ACC112 (cell line): ENCODE results near the gene EOGT.
A peak's percentile ranks its signal among the peaks of the same experiment; 100 is the strongest.

Experiments used
- H2AFZ ChIP-seq: fragments of 200-600 bp; sonication (generic); one replicate; pipeline ENCODE4 v1.6.0; 2017; ENCODE audit warnings: antibody characterized with exemption, low read length; ENCODE audit not compliant: unreplicated experiment
- H3K27ac ChIP-seq: fragments of 200-600 bp; sonication (generic); 2 replicates; pipeline ENCODE4 v1.5.1; 2014; ENCODE audit warnings: low read depth, mild to moderate bottlenecking, antibody characterized with exemption, low read length, moderate library complexity
- H3K27me3 ChIP-seq: fragments of 200-600 bp; sonication (generic); 2 replicates; pipeline ENCODE4 v1.6.1; 2014; ENCODE audit warnings: mild to moderate bottlenecking, antibody characterized with exemption, low read length, moderate library complexity, mixed read lengths; ENCODE audit not compliant: insufficient read depth
- H3K36me3 ChIP-seq: fragments of 200-600 bp; sonication (generic); 2 replicates; pipeline ENCODE4 v1.6.1; 2016; ENCODE audit warnings: mild to moderate bottlenecking, antibody characterized with exemption, low read length, moderate library complexity, mixed read lengths; ENCODE audit not compliant: insufficient read depth
- H3K4me1 ChIP-seq: fragments of 200-600 bp; sonication (generic); one replicate; pipeline ENCODE4 v1.6.1; 2016; ENCODE audit warnings: low read length, mixed read lengths; ENCODE audit not compliant: insufficient read depth, unreplicated experiment, control insufficient read depth
- H3K4me3 ChIP-seq: fragments of 200-600 bp; sonication (generic); 2 replicates; pipeline ENCODE4 v1.5.1; 2014; ENCODE audit warnings: mild to moderate bottlenecking, low read depth, low read length
- H3K79me2 ChIP-seq: fragments of 200-600 bp; sonication (generic); one replicate; pipeline ENCODE4 v1.6.0; 2016; ENCODE audit warnings: low read length; ENCODE audit not compliant: control insufficient read depth, unreplicated experiment, insufficient read depth

EOGT gene

GRCh38 chr3:69009559-69010410 lies 3.7 kb downstream of the EOGT start:
- Histone ChIP-seq H3K4me3 (no peak overlapping the region), H3K79me2 (peaks cover 14% of the 10 kb centered on the region), H3K36me3 (peaks cover 27% of the 10 kb centered on the region), H3K27ac (peak overlapping the region; percentile 91), H3K4me1 (peaks cover 33% of the 10 kb centered on the region), H2AFZ (no peak overlapping the region), H3K27me3 (no peaks in the 10 kb centered on the region)

GRCh38 chr3:69008980-69009379 lies 4.5 kb downstream of the EOGT start:
- H3K4me1 ChIP-seq: peaks cover 28% of the 10 kb centered on the region
- H2AFZ ChIP-seq: no peak overlapping the region
- H3K36me3 ChIP-seq: peaks cover 30% of the 10 kb centered on the region
- H3K79me2 ChIP-seq: peaks cover 7% of the 10 kb centered on the region
- no peaks in the 10 kb centered on the region for H3K27me3 ChIP-seq
- H3K4me3 ChIP-seq: no peak overlapping the region
- H3K27ac ChIP-seq: peak overlapping the region; percentile 62

GRCh38 chr3:69005791-69006482 lies 7.5 kb downstream of the EOGT start:
- no peak overlapping the region for H2AFZ ChIP-seq
- H3K36me3 ChIP-seq: peaks cover 45% of the 10 kb centered on the region
- H3K27ac ChIP-seq: no peak overlapping the region
- peaks cover 15% of the 10 kb centered on the region for H3K4me1 ChIP-seq
- H3K79me2 ChIP-seq: no peaks in the 10 kb centered on the region
- H3K4me3 ChIP-seq: no peak overlapping the region
- H3K27me3 ChIP-seq: no peaks in the 10 kb centered on the region

- Histone ChIP-seq H3K27me3 (no peaks in the 10 kb centered on the region), H3K27ac (no peak overlapping the region), H3K4me1 (peaks cover 15% of the 10 kb centered on the region), H3K79me2 (no peaks in the 10 kb centered on the region), H3K36me3 (peaks cover 45% of the 10 kb centered on the region), H3K4me3 (no peak overlapping the region), H2AFZ (no peak overlapping the region)
These were observed 8.3 kb downstream of the EOGT start for GRCh38 chr3:69005071-69005790.

- peaks cover 45% of the 10 kb centered on the region for H3K36me3 ChIP-seq
These were observed 9.3 kb downstream of the EOGT start for GRCh38 chr3:69004138-69004537.

GRCh38 chr3:68999605-69000004 lies 13.9 kb downstream of the EOGT start:
- Histone ChIP-seq H3K4me1 (no peaks in the 10 kb centered on the region), H3K79me2 (no peaks in the 10 kb centered on the region), H3K4me3 (no peak overlapping the region), H3K27ac (no peak overlapping the region), H3K27me3 (no peaks in the 10 kb centered on the region), H2AFZ (no peak overlapping the region), H3K36me3 (peaks cover 45% of the 10 kb centered on the region)

More at GRCh38 chr3:69004138-69004537, 9.3 kb downstream of the EOGT start:
- H3K4me1 ChIP-seq: peaks cover 5% of the 10 kb centered on the region
- H3K27me3 ChIP-seq: no peaks in the 10 kb centered on the region
- H2AFZ ChIP-seq: no peak overlapping the region
- no peak overlapping the region for H3K4me3 ChIP-seq
- no peak overlapping the region for H3K27ac ChIP-seq
- H3K79me2 ChIP-seq: no peaks in the 10 kb centered on the region

GRCh38 chr3:68999158-68999557 lies 14.3 kb downstream of the EOGT start:
- Histone ChIP-seq H3K4me3 (no peak overlapping the region), H3K36me3 (peaks cover 45% of the 10 kb centered on the region), H3K79me2 (no peaks in the 10 kb centered on the region), H3K27ac (no peak overlapping the region), H3K4me1 (no peaks in the 10 kb centered on the region), H2AFZ (no peak overlapping the region), H3K27me3 (no peaks in the 10 kb centered on the region)

- Histone ChIP-seq H2AFZ (no peak overlapping the region), H3K27me3 (no peaks in the 10 kb centered on the region), H3K4me1 (no peaks in the 10 kb centered on the region), H3K36me3 (peaks cover 39% of the 10 kb centered on the region), H3K4me3 (no peak overlapping the region), H3K27ac (no peak overlapping the region), H3K79me2 (no peaks in the 10 kb centered on the region)
These were observed 15.6 kb downstream of the EOGT start for GRCh38 chr3:68997887-68998286.

- Histone ChIP-seq H3K27me3 (no peaks in the 10 kb centered on the region), H2AFZ (no peak overlapping the region), H3K4me1 (no peaks in the 10 kb centered on the region), H3K36me3 (peaks cover 37% of the 10 kb centered on the region), H3K4me3 (no peak overlapping the region), H3K27ac (no peak overlapping the region), H3K79me2 (no peaks in the 10 kb centered on the region)
These were observed 17.0 kb downstream of the EOGT start for GRCh38 chr3:68996356-68996995.

GRCh38 chr3:68988740-68989139 lies 24.7 kb downstream of the EOGT start:
- Histone ChIP-seq H3K27me3 (no peaks in the 10 kb centered on the region), H3K4me1 (peaks cover 8% of the 10 kb centered on the region), H3K4me3 (no peak overlapping the region), H3K27ac (no peak overlapping the region), H2AFZ (no peak overlapping the region), H3K79me2 (no peaks in the 10 kb centered on the region), H3K36me3 (peaks cover 43% of the 10 kb centered on the region)
